OCI-LY3 (cell line): Measurements from ENCODE around the gene LOXL3.
A peak's percentile ranks its signal among the peaks of the same experiment; 100 is the strongest.

Experiments
- H2AFZ ChIP-seq: fragments of 200-600, 300-600 bp; shearing (Covaris generic); 2 replicates; pipeline ENCODE4 v1.6.0; 2014; ENCODE audit warnings: antibody characterized with exemption, low read depth, low read length
- H3K27ac ChIP-seq: fragments of 200-600, 300-600 bp; sonication (generic); 2 replicates; pipeline ENCODE4 v1.5.1; 2014; ENCODE audit warnings: mild to moderate bottlenecking, low read length, moderate library complexity, mixed read lengths
- H3K27me3 ChIP-seq: fragments of 200-600, 300-600 bp; sonication (generic); 2 replicates; pipeline ENCODE4 v1.6.1; 2014; ENCODE audit warnings: low read depth, low read length, mixed read lengths
- H3K36me3 ChIP-seq: fragments of 200-600, 300-600 bp; sonication (generic); replicated peaks from 2 replicates; pipeline ENCODE3; 2014; ENCODE audit warnings: low read depth, low read length, mixed read lengths
- H3K4me1 ChIP-seq: fragments of 300-600, 200-600 bp; sonication (generic); 2 replicates; pipeline ENCODE4 v1.6.1; 2014; ENCODE audit warnings: low read length, mixed read lengths
- H3K4me2 ChIP-seq: fragments of 200-600, 300-600 bp; sonication (generic); 2 replicates; pipeline ENCODE4 v1.6.1; 2014; ENCODE audit warnings: low read length, mixed read lengths
- H3K4me3 ChIP-seq: fragments of 300-600, 200-600 bp; sonication (generic); 2 replicates; pipeline ENCODE4 v1.5.1; 2014; ENCODE audit warnings: antibody characterized with exemption, mild to moderate bottlenecking, low read length, moderate library complexity
- H3K79me2 ChIP-seq: fragments of 300-600, 200-600 bp; shearing (Covaris generic); 2 replicates; pipeline ENCODE4 v1.6.1; 2014; ENCODE audit warnings: mild to moderate bottlenecking, low read length, mixed read lengths
- H3K9ac ChIP-seq: fragments of 300-600, 200-600 bp; shearing (Covaris generic); 2 replicates; pipeline ENCODE4 v1.6.0; 2014; ENCODE audit warnings: mild to moderate bottlenecking, low read length, moderate library complexity
- H3K9me3 ChIP-seq: fragments of 200-600, 300-600 bp; shearing (Covaris generic); 2 replicates; pipeline ENCODE4 v1.6.1; 2014; ENCODE audit warnings: low read length, mixed read lengths; ENCODE audit not compliant: insufficient read depth
- H4K20me1 ChIP-seq: fragments of 200-600, 300-600 bp; sonication (generic); 2 replicates; pipeline ENCODE4 v1.6.1; 2016; ENCODE audit warnings: low read length, mixed read lengths; ENCODE audit not compliant: insufficient read depth
- EZH2phosphoT487 ChIP-seq: fragments of 200-600 bp; shearing (Covaris generic); IDR thresholded peaks from 2 replicates; pipeline ENCODE4 v1.6.1; 2018; ENCODE audit warnings: antibody characterized with exemption, mixed run types, low read depth
- TF ChIP-seq, protein P1 (sequence below): fragments of 200-600, 300-600 bp; sonication (generic); IDR thresholded peaks from 2 replicates; pipeline ENCODE4 v1.5.1; 2014; ENCODE audit warnings: antibody characterized with exemption, low read length, low read depth

LOXL3 gene

DNA sequence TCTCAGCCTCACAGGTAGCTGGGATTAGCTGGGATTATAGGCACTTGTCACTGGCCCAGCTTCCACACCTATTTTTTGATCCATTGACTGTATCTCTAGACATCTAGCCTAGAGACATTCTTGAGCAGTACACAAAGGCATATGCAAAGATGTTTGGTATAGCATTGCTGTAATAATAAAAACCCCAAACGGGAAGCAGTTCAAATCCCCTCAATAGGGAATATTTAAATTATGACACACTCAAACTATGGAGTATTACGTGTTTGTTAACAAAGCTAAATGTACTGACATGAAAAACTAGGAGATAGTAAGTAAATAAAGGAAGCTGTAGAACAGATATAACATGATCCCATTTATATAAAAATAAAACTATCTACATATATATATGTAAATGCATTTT is 28.4 kb upstream of the LOXL3 start:
- Histone ChIP-seq H3K9me3 (no peaks in the 10 kb centered on the region), H3K4me2 (no peak overlapping the region)

DNA sequence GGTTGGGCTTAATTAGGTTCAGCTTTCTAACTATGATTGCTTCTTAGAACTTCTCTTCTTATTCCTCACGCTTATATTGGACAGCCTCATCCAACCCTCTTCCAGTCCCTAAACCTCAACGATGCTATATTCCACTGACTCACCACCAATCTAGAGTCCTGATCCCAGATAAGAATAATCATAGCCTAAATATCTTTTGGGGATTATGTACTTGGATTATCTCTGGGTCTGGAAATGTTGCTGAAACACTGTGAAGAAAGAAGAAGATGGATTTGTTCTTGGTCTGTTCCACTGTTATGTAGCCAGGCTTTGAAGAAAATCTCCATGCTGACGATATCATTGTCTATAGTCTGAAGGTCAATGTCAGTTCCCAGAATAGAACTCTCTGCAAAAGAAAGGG is 27.7 kb upstream of the LOXL3 start:
- no peaks in the 10 kb centered on the region for H3K79me2 ChIP-seq
- no peaks in the 10 kb centered on the region for H3K36me3 ChIP-seq

More for the DNA sequence above, 28.4 kb upstream of the LOXL3 start:
- Histone ChIP-seq H3K27me3 (no peaks in the 10 kb centered on the region), H3K4me3 (no peak overlapping the region), H3K79me2 (no peaks in the 10 kb centered on the region), H2AFZ (no peak overlapping the region), H4K20me1 (no peaks in the 10 kb centered on the region), H3K27ac (no peak overlapping the region), H3K9ac (no peak overlapping the region), H3K4me1 (peaks cover 51% of the 10 kb centered on the region), H3K36me3 (no peaks in the 10 kb centered on the region)
- no peak for TF ChIP-seq EZH2phosphoT487
- TF ChIP-seq, protein P1, sequence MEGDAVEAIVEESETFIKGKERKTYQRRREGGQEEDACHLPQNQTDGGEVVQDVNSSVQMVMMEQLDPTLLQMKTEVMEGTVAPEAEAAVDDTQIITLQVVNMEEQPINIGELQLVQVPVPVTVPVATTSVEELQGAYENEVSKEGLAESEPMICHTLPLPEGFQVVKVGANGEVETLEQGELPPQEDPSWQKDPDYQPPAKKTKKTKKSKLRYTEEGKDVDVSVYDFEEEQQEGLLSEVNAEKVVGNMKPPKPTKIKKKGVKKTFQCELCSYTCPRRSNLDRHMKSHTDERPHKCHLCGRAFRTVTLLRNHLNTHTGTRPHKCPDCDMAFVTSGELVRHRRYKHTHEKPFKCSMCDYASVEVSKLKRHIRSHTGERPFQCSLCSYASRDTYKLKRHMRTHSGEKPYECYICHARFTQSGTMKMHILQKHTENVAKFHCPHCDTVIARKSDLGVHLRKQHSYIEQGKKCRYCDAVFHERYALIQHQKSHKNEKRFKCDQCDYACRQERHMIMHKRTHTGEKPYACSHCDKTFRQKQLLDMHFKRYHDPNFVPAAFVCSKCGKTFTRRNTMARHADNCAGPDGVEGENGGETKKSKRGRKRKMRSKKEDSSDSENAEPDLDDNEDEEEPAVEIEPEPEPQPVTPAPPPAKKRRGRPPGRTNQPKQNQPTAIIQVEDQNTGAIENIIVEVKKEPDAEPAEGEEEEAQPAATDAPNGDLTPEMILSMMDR, result no peak

DNA sequence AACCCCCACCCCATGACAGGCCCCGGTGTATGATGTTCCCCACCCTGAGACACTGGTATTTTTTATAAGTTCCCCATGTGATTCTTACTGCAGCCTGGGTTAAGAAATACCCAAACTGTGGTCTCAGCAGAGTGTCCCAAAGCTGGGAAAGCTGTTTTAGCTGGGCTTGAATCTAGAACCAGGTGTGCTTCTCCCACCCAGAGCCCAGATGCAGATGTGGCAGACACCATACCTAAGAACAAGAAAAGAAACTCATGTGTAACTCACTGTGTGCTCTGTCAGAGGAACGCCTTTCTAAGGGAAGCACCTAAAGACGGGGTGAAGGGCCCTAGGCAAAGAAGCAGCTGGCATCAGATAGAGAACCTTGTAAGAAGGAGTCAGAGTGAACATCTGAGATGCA is 24.7 kb upstream of the LOXL3 start:
- Histone ChIP-seq H3K9me3 (no peaks in the 10 kb centered on the region), H3K27me3 (no peaks in the 10 kb centered on the region), H3K4me2 (peak overlapping the region; percentile 56), H3K9ac (peak overlapping the region; percentile 3), H3K36me3 (no peaks in the 10 kb centered on the region), H3K4me3 (no peak overlapping the region), H3K27ac (peak overlapping the region; percentile 76), H2AFZ (0 out of 2 replicates have a peak overlapping the region, but pooled peaks have one; percentile 36), H3K79me2 (no peaks in the 10 kb centered on the region), H3K4me1 (peaks cover 47% of the 10 kb centered on the region), H4K20me1 (no peaks in the 10 kb centered on the region)
- TF ChIP-seq, protein P1, result no peak

More for the DNA sequence above, 27.7 kb upstream of the LOXL3 start:
- Histone ChIP-seq H3K4me2 (no peak overlapping the region), H3K9ac (no peak overlapping the region), H4K20me1 (no peaks in the 10 kb centered on the region), H3K4me1 (peaks cover 58% of the 10 kb centered on the region), H3K27me3 (no peaks in the 10 kb centered on the region), H3K9me3 (no peaks in the 10 kb centered on the region), H3K27ac (no peak overlapping the region), H2AFZ (no peak overlapping the region), H3K4me3 (no peak overlapping the region)
- TF ChIP-seq EZH2phosphoT487, result no peak
- TF ChIP-seq, protein P1, result no peak

DNA sequence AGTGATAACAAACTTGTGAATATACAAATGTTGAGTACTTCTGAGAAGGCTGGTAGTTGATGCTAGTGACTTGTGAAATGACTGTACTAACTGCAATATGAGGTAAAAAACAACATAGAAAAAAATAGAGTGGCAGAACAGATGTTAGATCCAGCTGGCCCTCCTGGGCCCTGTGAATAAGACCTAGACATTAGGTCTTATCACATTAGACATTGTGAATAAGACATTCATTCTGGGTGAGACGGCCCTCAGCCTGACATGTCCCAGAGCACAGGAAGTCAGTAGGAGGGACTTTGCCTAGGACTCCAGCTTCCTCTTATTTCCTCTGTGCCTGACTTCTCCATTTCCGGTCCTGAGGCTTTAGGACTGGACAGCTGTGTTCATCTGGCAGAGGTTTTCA is 23.7 kb upstream of the LOXL3 start:
- TF ChIP-seq, protein P1, result no peak
- TF ChIP-seq EZH2phosphoT487, result no peak
- H3K79me2 ChIP-seq, result no peaks in the 10 kb centered on the region
- H3K27me3 ChIP-seq, result no peaks in the 10 kb centered on the region
- peak overlapping the region; percentile 29; the same call in 1 of the 2 replicates for H2AFZ ChIP-seq
- peak overlapping the region; percentile 56 for H3K4me2 ChIP-seq
- peak overlapping the region; percentile 21 for H3K4me3 ChIP-seq
- peak overlapping the region; percentile 76 for H3K27ac ChIP-seq
- H3K4me1 ChIP-seq, result peaks cover 44% of the 10 kb centered on the region
- H3K36me3 ChIP-seq, result no peaks in the 10 kb centered on the region
- peak overlapping the region; percentile 16; the same call in 1 of the 2 replicates for H3K9ac ChIP-seq
- H3K9me3 ChIP-seq, result no peaks in the 10 kb centered on the region
- no peaks in the 10 kb centered on the region for H4K20me1 ChIP-seq
